ENCODE data around the gene RNF115. TPM values are rescaled to one million over a fixed set of nuclear protein-coding genes. Genes with fewer than 3 reads are reported as not detected.

RNF115 gene
- total and polyA plus RNA-seq, 2 of the 13 experiments (the other 11 are each of a cell fraction or from before 2014, with no cell fraction given): 6.0 to 10.1 TPM

DNA sequence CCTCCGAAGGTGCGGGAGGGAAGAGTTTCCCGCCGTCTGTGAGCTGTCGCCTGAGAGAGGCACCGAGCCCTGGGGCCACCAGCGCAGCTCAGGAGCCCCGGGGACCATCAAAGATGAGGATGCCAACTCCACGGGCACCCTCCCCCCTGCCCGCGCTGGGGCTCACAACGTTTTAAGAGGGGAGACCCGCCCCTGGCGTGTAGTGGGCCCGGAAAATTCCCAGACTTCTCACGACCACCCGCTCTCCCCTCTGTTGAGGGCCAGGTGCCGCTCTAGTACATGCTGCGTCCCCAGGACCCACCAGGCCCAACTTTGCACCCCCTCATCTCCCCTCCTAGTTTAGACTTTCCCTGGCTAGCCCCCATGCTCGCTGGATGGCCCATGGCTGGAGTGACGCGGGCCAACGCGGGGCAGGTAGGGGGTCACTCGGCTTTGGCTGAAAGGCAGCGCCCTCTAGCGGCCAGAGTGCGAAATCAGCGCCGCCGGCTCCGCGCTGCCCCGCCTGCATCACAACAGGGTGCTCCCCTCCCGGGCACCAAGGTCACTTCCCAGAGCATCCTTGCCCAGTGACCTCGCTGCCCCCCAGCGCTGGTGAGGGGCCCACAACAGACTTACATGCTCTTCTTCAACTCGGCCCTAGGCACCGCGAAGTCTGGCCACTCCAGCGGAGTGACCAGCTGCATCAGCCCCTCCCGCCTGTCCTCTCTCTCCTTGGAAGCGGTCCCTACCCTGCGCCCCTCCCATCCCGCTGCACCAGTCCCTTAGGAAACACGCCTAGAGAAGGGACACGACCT lies 102.8 kb downstream of the RNF115 start (continued):
- TF ChIP-seq SNAI1 (CRISPR knock-in tag; IDR thresholded peaks at IDR 0.05; ENCODE audit: borderline replicate concordance) (no peak), ZNF598 (CRISPR knock-in tag; IDR thresholded peaks at IDR 0.05; ENCODE audit: borderline replicate concordance) (no peak), ZNF75D (CRISPR knock-in tag; IDR thresholded peaks at IDR 0.05; ENCODE audit: borderline replicate concordance) (no peak), GATAD2A (CRISPR knock-in tag; IDR thresholded peaks at IDR 0.05) (peak; percentile 38), SMAD3 (CRISPR knock-in tag; IDR thresholded peaks at IDR 0.05) (no peak), KDM5A (IDR thresholded peaks at IDR 0.05; ENCODE audit: borderline replicate concordance, low read length) (no peak), DPF2 (CRISPR knock-in tag; IDR thresholded peaks at IDR 0.05; ENCODE audit: borderline replicate concordance, low read depth) (no peak), BCL6 (CRISPR knock-in tag; IDR thresholded peaks at IDR 0.05) (no peak), ZNF747 (CRISPR knock-in tag; IDR thresholded peaks at IDR 0.05; ENCODE audit: borderline replicate concordance) (no peak), HCFC1 (IDR thresholded peaks at IDR 0.05; ENCODE audit: low read depth, low read length) (no peak), ZNF768 (CRISPR knock-in tag; IDR thresholded peaks at IDR 0.05) (no peak; the same call in 1 of the 2 replicates), ZNF775 (CRISPR knock-in tag; IDR thresholded peaks at IDR 0.05; ENCODE audit: borderline replicate concordance) (no peak), ISL2 (CRISPR knock-in tag; IDR thresholded peaks at IDR 0.05) (peak; percentile 33; the same call in 1 of the 2 replicates), EED (CRISPR knock-in tag; IDR thresholded peaks at IDR 0.05) (peak; percentile 86), KLF16 (CRISPR knock-in tag; IDR thresholded peaks at IDR 0.05) (peak in 1 of 2 experiments; percentile 35; a peak in 1 of 4 replicates), ZNF713 (CRISPR knock-in tag; IDR thresholded peaks at IDR 0.05) (no peak), CC2D1A (CRISPR knock-in tag; IDR thresholded peaks at IDR 0.05) (no peak), ATF1 (CRISPR knock-in tag; IDR thresholded peaks at IDR 0.05) (no peak), XRCC5 (optimal IDR thresholded peaks at IDR 0.05; ENCODE audit: low read length) (peak; percentile 38), WIZ (CRISPR knock-in tag; IDR thresholded peaks at IDR 0.05) (no peak), ZMYM2 (CRISPR knock-in tag; IDR thresholded peaks at IDR 0.05) (no peak)
- TF ChIP-seq, protein P1, sequence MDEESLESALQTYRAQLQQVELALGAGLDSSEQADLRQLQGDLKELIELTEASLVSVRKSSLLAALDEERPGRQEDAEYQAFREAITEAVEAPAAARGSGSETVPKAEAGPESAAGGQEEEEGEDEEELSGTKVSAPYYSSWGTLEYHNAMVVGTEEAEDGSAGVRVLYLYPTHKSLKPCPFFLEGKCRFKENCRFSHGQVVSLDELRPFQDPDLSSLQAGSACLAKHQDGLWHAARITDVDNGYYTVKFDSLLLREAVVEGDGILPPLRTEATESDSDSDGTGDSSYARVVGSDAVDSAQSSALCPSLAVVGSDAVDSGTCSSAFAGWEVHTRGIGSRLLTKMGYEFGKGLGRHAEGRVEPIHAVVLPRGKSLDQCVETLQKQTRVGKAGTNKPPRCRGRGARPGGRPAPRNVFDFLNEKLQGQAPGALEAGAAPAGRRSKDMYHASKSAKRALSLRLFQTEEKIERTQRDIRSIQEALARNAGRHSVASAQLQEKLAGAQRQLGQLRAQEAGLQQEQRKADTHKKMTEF (CRISPR knock-in tag; IDR thresholded peaks at IDR 0.05): peak; percentile 55; the same call in 1 of the 2 replicates
- TF ChIP-seq, protein P2, sequence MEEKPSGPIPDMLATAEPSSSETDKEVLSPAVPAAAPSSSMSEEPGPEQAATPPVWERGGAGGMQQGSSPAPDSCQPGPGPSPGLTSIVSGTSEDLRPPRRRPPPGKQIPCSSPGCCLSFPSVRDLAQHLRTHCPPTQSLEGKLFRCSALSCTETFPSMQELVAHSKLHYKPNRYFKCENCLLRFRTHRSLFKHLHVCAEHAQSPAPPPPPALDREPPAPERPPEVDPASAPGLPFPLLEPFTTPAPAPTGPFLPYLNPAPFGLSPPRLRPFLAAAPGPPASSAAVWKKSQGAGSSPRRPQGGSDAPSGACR (CRISPR knock-in tag; IDR thresholded peaks at IDR 0.05): peak; percentile 57; the same call in 1 of the 2 replicates
- TF ChIP-seq, protein P3, sequence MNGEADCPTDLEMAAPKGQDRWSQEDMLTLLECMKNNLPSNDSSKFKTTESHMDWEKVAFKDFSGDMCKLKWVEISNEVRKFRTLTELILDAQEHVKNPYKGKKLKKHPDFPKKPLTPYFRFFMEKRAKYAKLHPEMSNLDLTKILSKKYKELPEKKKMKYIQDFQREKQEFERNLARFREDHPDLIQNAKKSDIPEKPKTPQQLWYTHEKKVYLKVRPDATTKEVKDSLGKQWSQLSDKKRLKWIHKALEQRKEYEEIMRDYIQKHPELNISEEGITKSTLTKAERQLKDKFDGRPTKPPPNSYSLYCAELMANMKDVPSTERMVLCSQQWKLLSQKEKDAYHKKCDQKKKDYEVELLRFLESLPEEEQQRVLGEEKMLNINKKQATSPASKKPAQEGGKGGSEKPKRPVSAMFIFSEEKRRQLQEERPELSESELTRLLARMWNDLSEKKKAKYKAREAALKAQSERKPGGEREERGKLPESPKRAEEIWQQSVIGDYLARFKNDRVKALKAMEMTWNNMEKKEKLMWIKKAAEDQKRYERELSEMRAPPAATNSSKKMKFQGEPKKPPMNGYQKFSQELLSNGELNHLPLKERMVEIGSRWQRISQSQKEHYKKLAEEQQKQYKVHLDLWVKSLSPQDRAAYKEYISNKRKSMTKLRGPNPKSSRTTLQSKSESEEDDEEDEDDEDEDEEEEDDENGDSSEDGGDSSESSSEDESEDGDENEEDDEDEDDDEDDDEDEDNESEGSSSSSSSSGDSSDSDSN (CRISPR knock-in tag; IDR thresholded peaks at IDR 0.05): 0 out of 2 replicates have a peak, but pooled peaks have one; percentile 50
- TF ChIP-seq, protein P4, sequence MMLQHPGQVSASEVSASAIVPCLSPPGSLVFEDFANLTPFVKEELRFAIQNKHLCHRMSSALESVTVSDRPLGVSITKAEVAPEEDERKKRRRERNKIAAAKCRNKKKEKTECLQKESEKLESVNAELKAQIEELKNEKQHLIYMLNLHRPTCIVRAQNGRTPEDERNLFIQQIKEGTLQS (CRISPR knock-in tag; IDR thresholded peaks at IDR 0.05): no peak

Data from HepG2 (cell line).